HEK293 (cell line): ENCODE data around the gene BTNL9.

Source experiments
- YY1 ChIP-seq: fragments of 450-650 bp; formaldehyde crosslinking; IDR thresholded peaks from 2 replicates; pipeline ENCODE4 v1.5.1; 2018; ENCODE audit warnings: missing biosample characterization, missing genetic modification characterization
- YY2 ChIP-seq: fragments of 450-650 bp; formaldehyde crosslinking; IDR thresholded peaks from 2 replicates; pipeline ENCODE4 v1.5.1; 2016; ENCODE audit warnings: missing biosample characterization, missing genetic modification characterization
- ZBTB20 ChIP-seq: fragments of 450-650 bp; formaldehyde crosslinking; IDR thresholded peaks from 2 replicates; pipeline ENCODE4 v1.5.1; 2016; ENCODE audit warnings: missing biosample characterization, missing genetic modification characterization
- ZBTB21 ChIP-seq: fragments of 450-650 bp; formaldehyde crosslinking; IDR thresholded peaks from 2 replicates; pipeline ENCODE4 v1.5.1; 2017; ENCODE audit warnings: missing biosample characterization, missing genetic modification characterization
- ZBTB48 ChIP-seq: fragments of 450-650 bp; formaldehyde crosslinking; IDR thresholded peaks from 2 replicates; pipeline ENCODE4 v1.5.1; 2016; ENCODE audit warnings: missing biosample characterization, missing genetic modification characterization
- ZNF23 ChIP-seq: fragments of 450-650 bp; formaldehyde crosslinking; IDR thresholded peaks from 2 replicates; pipeline ENCODE4 v1.5.1; 2016; ENCODE audit warnings: missing biosample characterization, missing genetic modification characterization, borderline replicate concordance
- ZNF24 ChIP-seq: fragments of 450-650 bp; formaldehyde crosslinking; IDR thresholded peaks from 2 replicates; pipeline ENCODE4 v1.5.1; 2016; ENCODE audit warnings: missing biosample characterization, missing genetic modification characterization
- TF ChIP-seq, protein P1 (sequence below): fragments of 450-650 bp; formaldehyde crosslinking; IDR thresholded peaks from 2 replicates; pipeline ENCODE4 v1.5.1; 2016; ENCODE audit warnings: missing biosample characterization, missing genetic modification characterization
- TF ChIP-seq, protein P2 (sequence below): fragments of 450-650 bp; formaldehyde crosslinking; IDR thresholded peaks from 2 replicates; pipeline ENCODE4 v1.5.1; 2017; ENCODE audit warnings: missing biosample characterization, missing genetic modification characterization
- TF ChIP-seq, protein P3 (sequence below): fragments of 450-650 bp; formaldehyde crosslinking; IDR thresholded peaks from 2 replicates; pipeline ENCODE4 v1.5.1; 2016; ENCODE audit warnings: missing biosample characterization, missing genetic modification characterization
- TF ChIP-seq, protein P4 (sequence below): fragments of 450-650 bp; formaldehyde crosslinking; IDR thresholded peaks from 2 replicates; pipeline ENCODE4 v1.5.1; 2016; ENCODE audit warnings: missing biosample characterization, missing genetic modification characterization
- TF ChIP-seq, protein P5 (sequence below): fragments of 450-650 bp; formaldehyde crosslinking; optimal IDR thresholded peaks from 2 replicates; pipeline ENCODE3; 2016; ENCODE audit warnings: missing biosample characterization, mild to moderate bottlenecking, missing genetic modification characterization
- TF ChIP-seq, protein P6 (sequence below): fragments of 450-650 bp; formaldehyde crosslinking; IDR thresholded peaks from 2 replicates; pipeline ENCODE4 v1.5.1; 2017; ENCODE audit warnings: missing biosample characterization, missing genetic modification characterization

DNA sequence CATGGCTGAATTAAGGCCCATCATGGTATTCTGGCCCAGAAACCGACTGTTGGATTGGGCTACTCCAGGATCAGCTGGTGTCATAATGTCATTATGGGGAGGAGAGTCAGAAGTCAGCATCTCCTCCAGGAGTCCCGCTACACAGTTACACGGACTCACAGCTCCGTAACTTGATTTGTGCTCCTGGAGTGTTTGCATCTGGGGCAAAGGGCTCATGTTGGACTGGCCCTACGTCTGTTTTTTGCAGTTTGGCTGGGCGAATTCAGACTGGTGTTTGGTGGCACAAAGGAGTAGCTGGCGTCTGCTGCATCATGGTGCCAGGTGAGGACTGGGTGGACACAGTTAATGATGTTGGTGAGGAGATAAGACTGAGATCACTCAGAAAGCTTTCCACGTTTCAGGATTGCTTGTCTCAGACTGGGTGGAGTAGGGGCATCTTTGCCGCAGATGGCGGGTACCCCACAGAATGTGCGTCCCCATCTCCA, 59.6 kb downstream of the BTNL9 start:
- TF ChIP-seq, protein P1, sequence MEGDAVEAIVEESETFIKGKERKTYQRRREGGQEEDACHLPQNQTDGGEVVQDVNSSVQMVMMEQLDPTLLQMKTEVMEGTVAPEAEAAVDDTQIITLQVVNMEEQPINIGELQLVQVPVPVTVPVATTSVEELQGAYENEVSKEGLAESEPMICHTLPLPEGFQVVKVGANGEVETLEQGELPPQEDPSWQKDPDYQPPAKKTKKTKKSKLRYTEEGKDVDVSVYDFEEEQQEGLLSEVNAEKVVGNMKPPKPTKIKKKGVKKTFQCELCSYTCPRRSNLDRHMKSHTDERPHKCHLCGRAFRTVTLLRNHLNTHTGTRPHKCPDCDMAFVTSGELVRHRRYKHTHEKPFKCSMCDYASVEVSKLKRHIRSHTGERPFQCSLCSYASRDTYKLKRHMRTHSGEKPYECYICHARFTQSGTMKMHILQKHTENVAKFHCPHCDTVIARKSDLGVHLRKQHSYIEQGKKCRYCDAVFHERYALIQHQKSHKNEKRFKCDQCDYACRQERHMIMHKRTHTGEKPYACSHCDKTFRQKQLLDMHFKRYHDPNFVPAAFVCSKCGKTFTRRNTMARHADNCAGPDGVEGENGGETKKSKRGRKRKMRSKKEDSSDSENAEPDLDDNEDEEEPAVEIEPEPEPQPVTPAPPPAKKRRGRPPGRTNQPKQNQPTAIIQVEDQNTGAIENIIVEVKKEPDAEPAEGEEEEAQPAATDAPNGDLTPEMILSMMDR (tag by site-specific recombination): no peak
- no peak for TF ChIP-seq YY2 (tag by site-specific recombination)
- no peak for TF ChIP-seq ZBTB48 (tag by site-specific recombination)
- peak; percentile 3; the same call in 1 of the 2 replicates for TF ChIP-seq ZBTB20 (tag by site-specific recombination)
- no peak for TF ChIP-seq ZBTB21 (tag by site-specific recombination)
- TF ChIP-seq YY1 (tag by site-specific recombination): no peak
- TF ChIP-seq, protein P2, sequence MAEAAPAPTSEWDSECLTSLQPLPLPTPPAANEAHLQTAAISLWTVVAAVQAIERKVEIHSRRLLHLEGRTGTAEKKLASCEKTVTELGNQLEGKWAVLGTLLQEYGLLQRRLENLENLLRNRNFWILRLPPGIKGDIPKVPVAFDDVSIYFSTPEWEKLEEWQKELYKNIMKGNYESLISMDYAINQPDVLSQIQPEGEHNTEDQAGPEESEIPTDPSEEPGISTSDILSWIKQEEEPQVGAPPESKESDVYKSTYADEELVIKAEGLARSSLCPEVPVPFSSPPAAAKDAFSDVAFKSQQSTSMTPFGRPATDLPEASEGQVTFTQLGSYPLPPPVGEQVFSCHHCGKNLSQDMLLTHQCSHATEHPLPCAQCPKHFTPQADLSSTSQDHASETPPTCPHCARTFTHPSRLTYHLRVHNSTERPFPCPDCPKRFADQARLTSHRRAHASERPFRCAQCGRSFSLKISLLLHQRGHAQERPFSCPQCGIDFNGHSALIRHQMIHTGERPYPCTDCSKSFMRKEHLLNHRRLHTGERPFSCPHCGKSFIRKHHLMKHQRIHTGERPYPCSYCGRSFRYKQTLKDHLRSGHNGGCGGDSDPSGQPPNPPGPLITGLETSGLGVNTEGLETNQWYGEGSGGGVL: no peak
- TF ChIP-seq, protein P3, sequence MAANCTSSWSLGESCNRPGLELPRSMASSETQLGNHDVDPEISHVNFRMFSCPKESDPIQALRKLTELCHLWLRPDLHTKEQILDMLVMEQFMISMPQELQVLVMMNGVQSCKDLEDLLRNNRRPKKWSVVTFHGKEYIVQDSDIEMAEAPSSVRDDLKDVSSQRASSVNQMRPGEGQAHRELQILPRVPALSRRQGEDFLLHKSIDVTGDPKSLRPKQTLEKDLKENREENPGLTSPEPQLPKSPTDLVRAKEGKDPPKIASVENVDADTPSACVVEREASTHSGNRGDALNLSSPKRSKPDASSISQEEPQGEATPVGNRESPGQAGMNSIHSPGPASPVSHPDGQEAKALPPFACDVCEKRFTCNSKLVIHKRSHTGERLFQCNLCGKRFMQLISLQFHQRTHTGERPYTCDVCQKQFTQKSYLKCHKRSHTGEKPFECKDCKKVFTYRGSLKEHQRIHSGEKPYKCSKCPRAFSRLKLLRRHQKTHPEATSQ (tag by site-specific recombination): no peak
- TF ChIP-seq, protein P4, sequence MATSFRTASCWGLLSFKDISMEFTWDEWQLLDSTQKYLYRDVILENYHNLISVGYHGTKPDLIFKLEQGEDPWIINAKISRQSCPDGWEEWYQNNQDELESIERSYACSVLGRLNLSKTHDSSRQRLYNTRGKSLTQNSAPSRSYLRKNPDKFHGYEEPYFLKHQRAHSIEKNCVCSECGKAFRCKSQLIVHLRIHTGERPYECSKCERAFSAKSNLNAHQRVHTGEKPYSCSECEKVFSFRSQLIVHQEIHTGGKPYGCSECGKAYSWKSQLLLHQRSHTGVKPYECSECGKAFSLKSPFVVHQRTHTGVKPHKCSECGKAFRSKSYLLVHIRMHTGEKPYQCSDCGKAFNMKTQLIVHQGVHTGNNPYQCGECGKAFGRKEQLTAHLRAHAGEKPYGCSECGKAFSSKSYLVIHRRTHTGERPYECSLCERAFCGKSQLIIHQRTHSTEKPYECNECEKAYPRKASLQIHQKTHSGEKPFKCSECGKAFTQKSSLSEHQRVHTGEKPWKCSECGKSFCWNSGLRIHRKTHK: no peak
- TF ChIP-seq, protein P5, sequence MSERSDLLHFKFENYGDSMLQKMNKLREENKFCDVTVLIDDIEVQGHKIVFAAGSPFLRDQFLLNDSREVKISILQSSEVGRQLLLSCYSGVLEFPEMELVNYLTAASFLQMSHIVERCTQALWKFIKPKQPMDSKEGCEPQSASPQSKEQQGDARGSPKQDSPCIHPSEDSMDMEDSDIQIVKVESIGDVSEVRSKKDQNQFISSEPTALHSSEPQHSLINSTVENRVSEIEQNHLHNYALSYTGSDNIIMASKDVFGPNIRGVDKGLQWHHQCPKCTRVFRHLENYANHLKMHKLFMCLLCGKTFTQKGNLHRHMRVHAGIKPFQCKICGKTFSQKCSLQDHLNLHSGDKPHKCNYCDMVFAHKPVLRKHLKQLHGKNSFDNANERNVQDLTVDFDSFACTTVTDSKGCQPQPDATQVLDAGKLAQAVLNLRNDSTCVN (tag by site-specific recombination): no peak
- TF ChIP-seq, protein P6, sequence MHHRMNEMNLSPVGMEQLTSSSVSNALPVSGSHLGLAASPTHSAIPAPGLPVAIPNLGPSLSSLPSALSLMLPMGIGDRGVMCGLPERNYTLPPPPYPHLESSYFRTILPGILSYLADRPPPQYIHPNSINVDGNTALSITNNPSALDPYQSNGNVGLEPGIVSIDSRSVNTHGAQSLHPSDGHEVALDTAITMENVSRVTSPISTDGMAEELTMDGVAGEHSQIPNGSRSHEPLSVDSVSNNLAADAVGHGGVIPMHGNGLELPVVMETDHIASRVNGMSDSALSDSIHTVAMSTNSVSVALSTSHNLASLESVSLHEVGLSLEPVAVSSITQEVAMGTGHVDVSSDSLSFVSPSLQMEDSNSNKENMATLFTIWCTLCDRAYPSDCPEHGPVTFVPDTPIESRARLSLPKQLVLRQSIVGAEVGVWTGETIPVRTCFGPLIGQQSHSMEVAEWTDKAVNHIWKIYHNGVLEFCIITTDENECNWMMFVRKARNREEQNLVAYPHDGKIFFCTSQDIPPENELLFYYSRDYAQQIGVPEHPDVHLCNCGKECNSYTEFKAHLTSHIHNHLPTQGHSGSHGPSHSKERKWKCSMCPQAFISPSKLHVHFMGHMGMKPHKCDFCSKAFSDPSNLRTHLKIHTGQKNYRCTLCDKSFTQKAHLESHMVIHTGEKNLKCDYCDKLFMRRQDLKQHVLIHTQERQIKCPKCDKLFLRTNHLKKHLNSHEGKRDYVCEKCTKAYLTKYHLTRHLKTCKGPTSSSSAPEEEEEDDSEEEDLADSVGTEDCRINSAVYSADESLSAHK (tag by site-specific recombination): no peak
- no peak for TF ChIP-seq ZNF24
- no peak for TF ChIP-seq ZNF23 (tag by site-specific recombination)
